Measurements from ENCODE around the gene SLU7. TPM values are rescaled to one million over a fixed set of nuclear protein-coding genes. Genes with fewer than 3 reads are reported as not detected.
A peak's percentile ranks its signal among the peaks of the same experiment; 100 is the strongest.
"Not testable (repeated sequence)": the region's sequence is repeated elsewhere in the genome, so short reads cannot be mapped to it uniquely, and the experiment has no call there.

The SLU7 gene
- total RNA-seq, 1 experiment from 2014 or later = 56.9 TPM

DNA sequence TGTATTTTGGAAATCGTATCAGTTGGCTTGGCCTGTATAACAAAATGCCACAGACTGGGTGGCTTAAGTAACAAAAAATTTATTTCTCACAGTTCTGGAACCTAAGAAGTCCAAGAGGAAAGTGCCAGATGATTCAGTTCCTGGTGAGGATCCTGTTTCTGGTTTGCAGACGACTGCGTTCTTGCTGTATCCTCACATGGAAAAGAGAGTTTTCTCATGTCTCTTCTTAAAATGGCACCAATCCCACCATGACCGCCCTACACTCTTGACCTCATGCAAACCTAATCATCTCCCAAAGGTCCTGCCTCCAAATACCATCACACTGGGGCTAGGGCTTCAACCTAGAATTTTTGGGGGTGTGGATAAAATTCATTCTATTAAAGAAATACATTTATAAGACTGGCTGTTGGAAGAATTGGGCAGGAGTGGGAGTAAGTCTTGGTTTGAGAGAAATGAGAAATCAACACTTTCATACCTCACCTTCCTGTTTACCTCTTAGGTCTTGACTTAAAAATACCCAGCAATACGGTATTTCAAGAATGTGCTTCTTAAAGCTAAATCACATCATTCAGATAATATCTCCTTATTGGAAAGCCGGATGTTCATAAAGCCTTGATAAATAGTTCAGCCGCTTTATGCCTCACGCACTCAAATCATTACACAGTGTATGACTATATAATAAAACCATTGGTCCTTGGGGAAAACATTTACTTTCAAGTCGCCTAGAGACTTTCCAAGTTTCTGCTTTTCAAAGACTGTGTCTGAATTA is 31.5 kb upstream of the SLU7 start:
- DNase-seq (ENCODE audit: low read depth) = no peak

DNA sequence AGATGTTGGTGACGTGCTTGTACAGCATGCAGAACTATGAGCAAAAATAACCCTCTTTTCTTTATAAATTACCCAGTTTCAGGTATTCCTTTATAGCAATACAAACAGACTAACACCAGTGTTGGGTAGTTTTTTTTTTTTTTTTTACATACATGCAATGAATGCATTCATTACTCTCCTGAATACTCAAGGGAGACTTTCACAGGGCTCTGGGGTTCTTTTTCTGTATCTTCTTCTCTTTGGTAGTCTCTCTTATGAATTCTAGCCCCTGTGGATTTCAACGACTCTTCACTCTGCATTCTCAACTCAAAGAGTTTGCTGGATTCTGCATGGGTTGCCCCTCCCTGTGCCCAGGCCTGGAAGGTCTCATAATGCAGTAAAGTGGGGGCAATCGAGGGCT is 30.6 kb upstream of the SLU7 start:
- DNase-seq (ENCODE audit: low read depth) = no peak

DNA sequence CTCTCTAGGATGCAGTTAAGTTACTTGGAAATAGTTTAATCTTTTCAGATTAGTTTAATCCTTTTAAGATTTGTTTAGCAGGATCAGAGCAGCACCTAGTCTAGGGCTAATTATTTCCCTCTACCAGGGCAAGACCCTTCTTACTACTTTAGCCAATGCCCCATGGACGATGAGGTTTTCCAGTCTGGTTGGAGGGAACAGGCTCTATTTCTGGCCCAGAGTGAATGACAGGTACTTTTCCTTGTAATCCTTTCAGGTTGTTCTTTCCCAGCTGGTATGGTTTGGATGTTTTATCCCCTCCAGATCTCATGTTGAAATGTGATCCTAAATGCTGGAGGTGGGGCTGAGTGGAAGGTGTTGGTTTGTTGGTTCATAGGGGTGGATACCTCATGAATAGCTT is 30.0 kb upstream of the SLU7 start:
- DNase-seq (ENCODE audit: low read depth) = no peak

DNA sequence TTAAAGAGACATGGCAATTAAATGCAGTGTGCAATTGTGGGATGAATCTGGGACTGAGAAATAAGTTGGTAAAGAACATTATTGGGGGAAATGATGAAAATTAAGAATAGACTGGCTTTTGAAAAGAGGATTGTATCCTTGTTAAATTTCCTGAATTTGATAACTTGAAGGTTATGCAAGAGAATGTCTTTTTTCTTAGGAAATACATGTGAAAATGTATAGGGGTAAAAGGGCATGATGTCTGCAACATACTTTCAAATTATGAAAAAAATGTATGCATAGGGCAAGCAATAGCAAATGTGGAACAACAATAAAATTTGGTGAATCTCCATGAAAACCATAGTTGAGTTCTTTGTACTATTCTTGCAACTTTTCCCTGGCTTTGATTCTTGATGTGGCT is 26.9 kb upstream of the SLU7 start:
- DNase-seq (ENCODE audit: low read depth) = no peak

DNA sequence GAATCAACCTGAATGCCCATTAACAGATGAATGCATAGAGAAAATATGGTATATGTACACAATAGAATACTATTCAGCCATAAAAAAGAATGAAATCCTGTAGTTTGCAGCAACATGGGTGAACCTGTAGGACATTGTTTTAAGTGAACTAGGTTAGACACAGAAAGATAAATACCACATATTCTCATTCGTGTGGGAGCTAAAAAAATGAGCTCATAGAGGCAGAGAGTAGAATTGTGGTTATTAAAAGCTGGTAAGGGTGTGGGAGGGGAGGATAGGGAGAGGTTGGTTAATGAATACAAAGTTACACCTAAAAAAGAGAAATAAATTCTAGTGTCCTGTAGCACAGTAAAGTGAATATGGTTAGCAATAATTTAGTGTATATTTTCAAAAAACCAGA is 26.3 kb upstream of the SLU7 start:
- no peak for DNase-seq (ENCODE audit: low read depth)

DNA sequence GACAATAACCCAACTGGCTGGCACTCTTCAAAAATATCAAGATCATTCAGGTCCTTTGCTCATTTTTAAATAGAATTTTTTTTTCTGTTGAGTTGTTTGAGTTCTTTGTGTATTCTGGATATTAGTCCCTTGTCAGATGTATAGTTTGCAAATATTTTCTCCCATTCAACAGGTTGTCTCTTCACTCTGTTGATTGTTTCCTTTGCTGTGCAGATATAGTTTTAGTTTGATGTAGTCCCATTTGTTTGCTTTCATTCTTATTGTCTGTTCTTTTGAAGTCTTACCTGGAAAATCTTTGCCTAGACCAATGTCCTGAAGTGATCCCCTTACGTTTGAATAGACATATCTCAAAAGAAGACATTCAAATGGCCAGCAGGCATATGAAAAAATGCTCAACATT is 25.5 kb upstream of the SLU7 start:
- no peak for DNase-seq (ENCODE audit: low read depth)

DNA sequence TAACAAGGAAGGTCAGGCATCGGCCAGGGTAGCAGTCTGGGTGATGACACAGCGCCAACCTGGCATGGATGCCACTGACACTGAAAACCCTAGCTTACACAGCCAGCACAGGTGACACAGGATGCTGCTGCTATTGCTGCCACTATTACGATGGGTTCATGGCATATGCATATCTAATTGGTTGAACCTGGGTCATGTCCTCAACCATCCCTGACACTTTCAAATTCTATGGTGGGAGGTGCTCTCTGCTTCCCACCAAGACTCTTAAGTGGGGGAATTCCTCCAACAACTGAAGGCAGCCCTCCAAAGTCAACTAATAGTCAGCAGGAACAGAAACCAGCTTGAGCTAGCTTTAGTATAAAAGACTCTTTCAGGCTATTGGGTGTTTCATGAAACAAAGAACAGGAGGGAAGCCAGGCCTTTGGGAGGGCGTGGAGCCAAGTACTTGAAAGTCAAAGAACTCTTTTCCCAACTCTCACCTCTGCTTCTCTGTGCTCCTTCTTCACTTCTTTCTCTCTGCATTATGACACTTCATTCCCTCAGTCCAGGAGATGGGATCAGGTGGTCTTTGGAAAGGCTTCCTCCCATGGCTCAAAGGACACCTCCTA is 24.0 kb upstream of the SLU7 start:
- no peak for DNase-seq (ENCODE audit: low read depth)

DNA sequence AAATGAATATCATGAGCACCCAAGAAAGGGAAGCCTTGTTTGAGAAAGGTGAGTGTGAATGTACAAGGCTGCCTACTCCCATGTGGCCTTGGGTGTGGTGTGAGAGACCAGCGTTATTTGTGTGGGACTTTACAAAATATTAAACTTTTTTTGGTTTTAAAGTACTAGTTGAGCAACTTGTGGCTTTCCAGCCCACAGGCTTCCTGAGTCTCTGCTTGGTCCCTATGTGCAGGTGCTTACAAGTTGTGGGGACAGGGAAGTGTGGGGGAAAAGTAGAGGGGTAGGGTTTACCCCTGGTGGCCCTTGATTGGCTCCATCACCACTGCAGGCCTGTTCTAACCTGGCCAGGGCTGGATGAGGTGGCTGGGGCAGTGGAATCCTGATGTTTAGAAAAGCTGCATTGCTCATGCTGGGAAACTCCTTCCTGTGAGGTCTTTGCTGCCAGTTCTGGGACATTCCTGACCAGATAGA is 22.5 kb upstream of the SLU7 start:
- DNase-seq (ENCODE audit: low read depth) = no peak

DNA sequence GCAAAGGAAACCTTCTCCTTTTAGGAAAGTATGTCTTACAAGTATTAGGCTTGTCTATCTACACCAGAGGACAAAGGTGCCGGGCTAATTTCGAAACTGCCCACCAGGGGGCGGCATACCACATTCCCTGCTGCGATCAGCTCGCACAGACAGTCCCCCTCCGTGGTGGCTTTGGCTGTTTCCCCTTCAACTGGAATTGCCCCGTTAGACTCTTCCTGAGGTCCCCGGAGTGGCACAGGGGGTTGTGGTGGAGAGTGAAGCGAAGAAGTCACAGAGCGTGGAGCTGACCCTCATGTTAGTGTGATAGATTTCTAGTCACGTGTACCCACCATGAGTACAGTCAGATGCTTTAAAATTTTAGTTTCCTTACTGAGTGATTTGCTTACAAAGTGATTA is 20.3 kb upstream of the SLU7 start:
- peak; percentile 62 for DNase-seq (ENCODE audit: low read depth)

DNA sequence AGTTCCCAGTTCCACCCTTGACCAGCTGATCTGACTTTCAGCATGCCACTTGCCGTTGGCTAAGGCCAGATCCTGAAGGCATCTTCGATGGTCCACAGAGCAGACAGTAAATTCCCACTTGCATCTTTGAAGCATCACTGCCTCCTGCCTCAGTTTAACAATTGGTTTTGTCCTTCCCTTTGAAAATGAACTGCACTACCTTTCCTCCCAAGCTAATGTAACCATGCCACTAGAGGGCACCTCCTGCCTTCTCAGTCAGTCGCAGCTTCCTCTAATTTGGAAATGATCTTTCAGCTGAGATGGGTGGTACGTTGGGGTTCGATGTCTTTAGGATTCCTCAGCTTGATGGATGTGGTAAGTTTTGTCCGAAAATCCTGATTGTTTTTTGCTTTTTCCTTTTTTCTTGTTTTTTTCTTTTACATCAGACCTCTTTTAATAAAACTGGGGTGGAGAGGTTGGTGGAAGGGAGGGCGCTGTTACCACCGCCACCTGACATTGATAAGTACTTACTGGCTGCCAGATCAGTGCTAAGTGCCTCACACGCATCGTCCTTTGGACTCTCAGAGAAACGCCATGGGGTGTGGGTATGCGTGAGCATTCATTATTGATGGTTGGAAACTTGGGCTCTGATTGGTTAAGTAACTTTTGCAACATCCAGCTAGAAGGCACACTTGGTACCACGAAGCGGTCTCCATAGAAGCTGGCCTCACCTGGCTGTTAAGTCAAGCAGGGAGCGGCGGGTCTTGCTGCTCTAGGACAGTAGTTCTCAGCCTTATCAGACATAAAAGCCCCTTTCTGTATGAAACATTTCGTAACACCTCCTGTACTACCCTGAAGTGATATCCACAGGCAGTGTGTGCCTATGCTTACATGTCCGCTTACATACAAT is 19.7 kb upstream of the SLU7 start:
- peak; percentile 47 for DNase-seq (ENCODE audit: low read depth)

DNA sequence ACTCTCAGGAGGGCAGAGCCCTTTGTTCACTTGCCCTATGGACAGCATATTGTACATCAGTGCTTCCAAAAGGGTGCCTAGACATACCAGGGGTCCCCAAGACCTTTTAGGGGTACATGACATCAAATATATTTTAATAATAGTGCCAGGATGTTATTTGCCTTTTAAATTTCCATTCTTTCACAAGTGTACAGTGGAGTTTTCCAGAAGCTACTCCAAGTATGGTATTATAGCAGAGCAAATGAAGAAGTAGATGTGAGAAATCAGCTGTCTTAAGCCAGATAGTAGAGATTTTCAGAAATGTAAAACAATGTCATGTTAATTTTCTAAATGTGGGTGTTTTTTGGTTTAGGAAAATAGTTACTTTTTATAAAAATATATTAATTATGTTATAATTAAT is 18.4 kb upstream of the SLU7 start:
- DNase-seq (ENCODE audit: low read depth) = no peak

DNA sequence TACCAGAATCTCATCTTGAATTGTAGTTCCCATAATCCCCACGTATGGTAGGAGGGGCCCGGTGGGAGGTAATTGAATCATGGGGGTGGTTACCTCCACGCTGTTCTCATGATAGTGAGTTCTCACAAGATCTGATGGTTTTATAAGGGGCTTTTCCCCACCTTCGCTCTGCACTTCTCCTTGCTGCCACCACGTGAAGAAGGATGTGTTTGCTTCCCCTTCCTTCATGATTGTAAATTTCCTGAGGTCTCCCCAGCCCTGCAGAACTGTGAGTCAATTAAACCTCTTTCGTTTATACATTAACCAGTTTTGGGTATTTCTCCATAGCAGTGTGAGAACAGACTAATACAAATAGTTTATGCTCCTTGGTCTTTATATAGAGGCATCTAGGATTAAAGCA is 17.8 kb upstream of the SLU7 start:
- DNase-seq (ENCODE audit: low read depth) = not testable (repeated sequence)

DNA sequence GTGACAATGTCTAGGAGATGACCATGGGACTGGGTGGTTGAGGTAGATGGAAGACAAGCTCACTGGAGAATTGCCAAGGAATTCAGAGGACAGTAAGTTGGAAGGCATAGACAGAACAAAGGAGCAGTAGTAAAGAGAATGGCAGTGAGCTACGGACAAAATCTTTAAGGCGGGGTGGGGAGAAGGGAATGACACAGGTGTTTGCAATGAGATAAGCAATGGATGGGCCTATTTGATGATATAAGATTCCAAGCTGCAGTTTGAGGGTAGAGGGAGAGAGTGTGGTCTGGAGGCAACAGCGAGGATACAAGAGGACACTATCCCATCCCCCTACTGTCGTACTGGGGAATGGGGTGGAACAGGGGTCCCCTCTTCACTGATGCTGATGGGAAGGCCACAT is 17.1 kb upstream of the SLU7 start:
- no peak for DNase-seq (ENCODE audit: low read depth)

DNA sequence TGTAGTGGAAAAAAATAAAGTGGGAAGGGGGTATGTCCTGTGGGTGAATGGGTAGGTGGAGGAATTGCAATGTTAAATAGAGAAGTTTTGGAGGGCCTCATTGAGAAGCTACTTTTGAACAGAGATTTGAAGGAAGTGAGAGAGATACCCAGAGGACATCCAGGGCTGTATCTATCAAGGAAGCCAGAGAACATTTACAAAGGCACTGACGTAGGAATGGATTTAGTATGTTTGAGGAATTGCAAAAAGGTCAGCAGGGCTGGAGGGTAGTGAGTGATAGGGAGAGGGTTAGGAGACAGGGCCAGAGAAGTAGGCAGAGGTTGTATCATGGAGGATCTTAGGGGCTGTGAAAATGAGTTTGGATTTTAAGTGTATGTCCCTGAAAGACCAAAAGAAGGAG is 16.7 kb upstream of the SLU7 start:
- DNase-seq (ENCODE audit: low read depth) = no peak

DNA sequence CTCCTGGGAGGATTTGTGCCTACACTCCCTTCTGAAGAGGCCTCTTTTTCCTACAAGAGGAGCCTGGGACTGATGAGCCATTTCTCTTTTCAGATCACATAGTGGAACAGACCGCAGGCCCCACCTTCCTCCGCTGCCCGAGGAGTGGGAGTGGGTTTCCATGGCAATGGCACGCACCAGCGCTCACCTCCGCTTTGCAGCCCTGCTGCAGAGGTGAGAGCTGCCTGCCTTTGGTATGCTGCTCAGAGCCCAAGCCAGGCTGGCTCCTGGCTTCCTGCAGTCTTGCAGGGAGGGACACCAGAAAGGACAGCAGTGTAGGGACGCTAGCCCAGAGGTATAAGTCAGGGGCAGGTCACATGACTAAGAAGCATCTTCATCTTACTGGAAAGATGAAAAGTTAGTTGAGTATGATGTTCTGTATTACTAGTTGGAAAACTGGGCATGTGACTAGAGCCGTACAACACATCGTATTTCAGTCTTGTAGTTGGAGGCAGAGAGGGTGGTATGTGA is 15.2 kb upstream of the SLU7 start:
- DNase-seq (ENCODE audit: low read depth) = no peak

DNA sequence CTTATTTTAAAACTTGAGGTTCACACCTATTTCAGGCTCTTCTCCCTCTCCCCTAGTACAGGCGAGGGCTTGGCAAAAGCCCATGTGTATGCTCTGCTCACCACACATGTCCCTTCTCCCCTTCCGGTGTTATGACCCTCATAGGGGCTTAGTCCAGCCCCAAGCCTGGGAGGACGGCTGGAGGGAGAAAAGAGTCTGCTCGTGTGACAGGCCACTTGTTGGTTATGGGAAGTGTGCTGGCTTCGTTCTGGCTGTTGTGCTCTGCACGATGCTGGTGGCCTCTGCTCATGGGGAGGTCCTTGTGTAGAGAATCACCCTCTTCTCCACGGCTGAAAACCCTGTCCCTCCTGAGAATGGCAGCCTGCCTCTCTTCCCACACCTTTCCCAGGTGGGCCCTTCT is 13.9 kb upstream of the SLU7 start:
- no peak for DNase-seq (ENCODE audit: low read depth)

DNA sequence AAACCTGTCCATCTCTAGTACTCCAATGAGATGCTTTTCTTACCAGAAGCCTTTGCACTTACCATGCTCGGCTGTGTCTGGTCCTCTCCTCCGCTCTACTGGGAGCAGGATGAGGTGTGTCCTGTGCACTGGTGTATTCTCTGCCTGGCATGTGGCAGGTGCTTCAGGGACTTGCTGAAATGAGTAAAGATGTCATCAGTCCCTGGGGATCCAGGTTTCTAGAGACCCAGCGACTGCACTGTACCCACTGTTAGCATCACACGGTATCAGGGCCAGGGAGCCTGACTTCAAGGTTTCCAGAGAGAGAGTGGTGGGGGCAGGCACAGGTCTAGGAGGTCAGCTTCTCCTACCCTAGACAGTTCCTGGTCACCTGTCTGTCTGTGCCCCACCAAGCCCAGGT is 13.3 kb upstream of the SLU7 start:
- no peak for DNase-seq (ENCODE audit: low read depth)

DNA sequence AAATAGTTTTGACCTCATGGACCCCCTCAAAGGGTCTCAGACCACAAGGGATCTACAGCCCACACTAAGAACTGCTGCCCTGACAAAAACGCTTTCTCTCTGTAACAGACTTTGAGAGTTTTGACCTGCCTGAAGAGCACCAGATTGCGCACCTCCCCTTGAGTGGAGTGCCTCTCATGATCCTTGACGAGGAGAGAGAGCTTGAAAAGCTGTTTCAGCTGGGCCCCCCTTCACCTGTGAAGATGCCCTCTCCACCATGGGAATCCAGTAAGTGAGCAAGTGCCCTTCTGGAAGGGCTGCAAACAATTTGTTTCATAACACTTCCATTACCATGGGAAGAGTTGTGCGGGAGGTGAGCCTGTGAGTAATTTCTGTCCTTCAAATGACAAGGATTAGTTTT is 8.7 kb upstream of the SLU7 start:
- no peak for DNase-seq (ENCODE audit: low read depth)

DNA sequence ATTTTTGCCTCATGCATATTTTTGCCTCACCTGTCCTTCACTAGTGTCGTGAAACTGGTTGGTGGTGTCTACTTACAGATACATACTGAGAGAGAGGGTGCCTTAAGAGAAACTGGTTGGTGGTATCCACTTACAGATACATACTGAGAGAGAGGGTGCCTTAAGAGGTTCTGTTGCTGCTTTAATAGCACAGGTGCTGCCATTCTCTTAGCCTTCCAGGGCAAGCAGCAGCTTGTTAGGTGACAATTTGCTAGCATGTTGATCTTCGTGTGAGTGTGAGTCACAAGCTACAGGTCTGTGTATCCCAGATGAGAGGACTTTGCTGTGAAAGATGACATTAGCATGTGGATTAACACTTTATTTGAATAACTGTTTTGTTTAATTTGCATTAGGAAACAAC is 4.2 kb upstream of the SLU7 start:
- no peak for DNase-seq (ENCODE audit: low read depth)

DNA sequence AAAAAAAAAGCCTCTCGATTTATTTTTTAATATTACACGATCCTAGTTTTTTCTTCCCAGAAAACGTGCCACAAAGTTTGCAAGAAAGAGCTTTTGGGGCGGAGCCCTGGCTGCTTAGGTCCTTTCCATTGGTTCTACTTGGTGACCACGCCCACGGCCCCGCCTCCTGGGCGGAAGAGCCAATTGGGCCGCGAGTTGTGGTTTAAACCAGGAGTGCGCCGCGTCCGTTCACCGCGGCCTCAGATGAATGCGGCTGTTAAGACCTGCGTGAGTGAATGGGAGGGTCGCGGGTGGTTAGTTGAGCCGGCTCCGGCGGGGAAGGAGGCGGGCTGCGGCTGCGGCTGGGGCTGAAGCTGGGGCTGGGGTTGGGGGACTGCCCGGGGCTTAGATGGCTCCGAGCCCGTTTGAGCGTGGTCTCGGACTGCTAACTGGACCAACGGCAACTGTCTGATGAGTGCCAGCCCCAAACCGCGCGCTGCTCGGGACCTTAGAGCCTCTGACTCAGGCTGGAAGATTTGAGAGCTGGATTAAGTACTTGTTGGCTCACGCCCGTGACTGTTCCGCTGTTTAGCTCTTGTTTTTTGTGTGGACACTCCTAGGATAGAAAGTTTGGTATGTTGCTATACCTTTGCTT is 2.9 kb upstream of the SLU7 start, which contains the start of gene PTTG1:
PTTG1 (plus strand) TSS at position 231 of the 634 bp plus-strand sequence. CDS start 458 bp downstream, outside the sequence.
- peak; percentile 96 for DNase-seq (ENCODE audit: low read depth)

DNA sequence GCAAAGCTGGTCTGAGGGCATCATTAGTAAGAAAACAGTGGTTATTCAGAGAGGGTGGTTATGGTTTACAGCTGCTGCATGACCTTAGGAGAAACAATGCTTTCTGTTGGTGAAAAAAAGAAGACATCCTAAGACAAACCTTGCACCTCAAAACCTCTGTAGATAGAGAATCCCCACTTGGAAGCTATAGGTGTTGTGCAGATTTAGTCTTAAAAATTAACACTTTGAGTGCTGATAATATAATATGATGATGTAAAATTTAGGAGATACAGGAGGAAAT is 1.4 kb upstream of the SLU7 start:
- DNase-seq (ENCODE audit: low read depth) = no peak
